Heart left ventricle (tissue), 16 donors: ENCODE data around the gene TMEM250. TPM values are rescaled to one million over a fixed set of nuclear protein-coding genes. Genes with fewer than 3 reads are reported as not detected.
A peak's percentile ranks its signal among the peaks of the same experiment; 100 is the strongest.

Experiments used
- ATAC-seq, 4 donors: fragments of 200-7000 bp; cut with Tn5 transposase; one replicate each; pipeline ENCODE4 v1.9.1; 2020 to 2022; ENCODE audit warnings: moderate library complexity in 4 of 4, mild to moderate bottlenecking in 3 of 4, moderate number of reproducible peaks in 1 of 4
- DNase-seq, 5 donors: peaks; one replicate each; pipeline ENCODE4 v3.0.0-alpha.2; 2020
- H3K27ac ChIP-seq, 12 donors: fragments of 200-600 bp; sonication (generic) in 4 of 12; one replicate each; pipeline versions ENCODE4 v1.5.0 to v1.8.0; 2016 to 2022; ENCODE audit warnings: mild to moderate bottlenecking in 2 of 12
- H3K27me3 ChIP-seq, 9 donors: fragments of 200-600 bp; sonication (generic) in 2 of 9; one replicate each; pipeline versions ENCODE4 v1.5.1 to v1.8.0; 2016 to 2022; ENCODE audit warnings: mild to moderate bottlenecking in 3 of 9
- H3K36me3 ChIP-seq, 9 donors: fragments of 200-600 bp; sonication (generic) in 2 of 9; one replicate each; pipeline versions ENCODE4 v1.5.0 to v1.8.0; 2018 to 2022; ENCODE audit warnings: mild to moderate bottlenecking in 2 of 9
- H3K4me1 ChIP-seq, 12 donors: fragments of 200-600 bp; sonication (generic) in 4 of 12; one replicate each; pipeline versions ENCODE4 v1.5.0 to v1.8.0; 2016 to 2022; ENCODE audit warnings: mild to moderate bottlenecking in 3 of 12
- H3K4me3 ChIP-seq, 12 donors: fragments of 200-600 bp; sonication (generic) in 4 of 12; one replicate each; pipeline versions ENCODE4 v1.5.0 to v1.8.0; 2017 to 2022; ENCODE audit warnings: mild to moderate bottlenecking in 9 of 12, moderate library complexity in 4 of 12
- H3K9me3 ChIP-seq, 12 donors: fragments of 200-600 bp; sonication (generic) in 4 of 12; one replicate each; pipeline versions ENCODE4 v1.5.0 to v1.8.0; 2016 to 2022; ENCODE audit warnings: mild to moderate bottlenecking in 1 of 12
- CTCF ChIP-seq, 12 donors: fragments of 200-600 bp; sonication (generic) in 4 of 12; IDR thresholded peaks; one replicate each; pipeline versions ENCODE4 v1.5.0 to v1.8.0; 2018 to 2022; ENCODE audit warnings: antibody characterized with exemption in 12 of 12, mild to moderate bottlenecking in 5 of 12
- POLR2A ChIP-seq, 2 donors: fragments of 450-650 bp; IDR thresholded peaks; one replicate each; pipeline ENCODE4 v1.6.1; 2017; ENCODE audit warnings: antibody characterized with exemption in 2 of 2, mild to moderate bottlenecking in 2 of 2, moderate library complexity in 2 of 2
- WGBS, 4 donors: extraction: QIAGEN DNeasy Blood & Tissue Kit in 2 of 4; methylation state at CpG; one replicate each; pipeline versions ENCODE4 v1.1.5 to v1.1.7; 2013 to 2018; 5-methylcytosine and 5-hydroxymethylcytosine counted together
- intact Hi-C, 10 donors: fragments of 100-400 bp; cut with DNase I; formaldehyde crosslinking; loops; one replicate each; pipeline versions ENCODE4 v1.11.1 to v1.14.2; 2022
- polyA plus RNA-seq, 2 donors: library from polyadenylated mRNA; stranded (reverse); fragments of 200-250 nt; gene quantifications; one replicate each; pipeline ENCODE4 v1.2.3, GENCODE V29; 2013
- total RNA-seq, 9 donors: library from RNA; depleted of rRNA in 2 of 9; stranded (reverse); fragments of >200 nt in 2 of 9; fragmentation: NEBNext Ultra II Directional in 3 of 9; extraction: Animal tissue kit (Norgen Biotek cat#: 25700) in 3 of 9; gene quantifications; one replicate each; pipeline versions ENCODE4 v1.1.0 to v1.2.4, GENCODE V29; 2016 to 2023
- donor health status: ischemic (EF 13 %, LVEDD 7.1; RV severe dilation, severe dysfunction).
- donor health status: healthy with polysubstance abuse.
- donor health status: DM: no; HTN: yes; CAD: no.
- donor health status: DM: no; HTN: no; CAD: no.
- donor health status: ischemic (EF 25% LVEDD 6.9; RV normal size, moderate dysfunction).
- donor health status: ischemic (EF 25% LVEDD 5.7; RV mildly dilated, moderate dysfunction).
- donor health status: healthy.
- donor health status: DM: yes; HTN: yes; CAD: no.
- donor health status: ischemic (EF 35%, LVEDD 5.7; RV mildly dilated, moderate dysfunction).
- donor health status: nonischemic (EF 11% LVEDD 7.7; RV severe dilation, severe dysfunction).
- donor health status: DM: yes; HTN: yes; CAD: no.
- donor health status: PGD.
- donor health status: ischemic (EF 29% LVEDD 5.4; RV normal size, mild dysfunction).
- donor health status: nonischemic (EF 23%, LVEDD 6.1; RV moderate dilation, normal function).

TMEM250 gene
- total and polyA plus RNA-seq, 11 donors, result 11.6 to 37.0 (median 19.9) TPM

GRCh38 chr9:136098844-136099243, 19.8 kb downstream of the TMEM250 start:
- ATAC-seq (peak in 2 of 4 donors; percentile 4), DNase-seq (peak in 1 of 5 donors; percentile 48)
- Histone ChIP-seq H3K4me1 (peaks cover 5 to 29% (median 17%) of the 10 kb centered on the region in 12 donors), H3K27ac (peak overlapping the region in 4 of 12 donors; percentile 21 to 37 (median 28)), H3K9me3 (no peaks in the 10 kb centered on the region), H3K36me3 (no peaks in the 10 kb centered on the region), H3K27me3 (no peaks in the 10 kb centered on the region), H3K4me3 (peak overlapping the region in 1 of 12 donors; percentile 4)
- 7 to 17% (median 17%) methylated on average over 5 to 14 of the region's 14 CpGs for WGBS, 4 donors
- TF ChIP-seq CTCF (IDR thresholded peaks at IDR 0.05) (peak in 3 of 12 donors; percentile 8 to 26 (median 15)), POLR2A (IDR thresholded peaks at IDR 0.05) (no peak)
- intact Hi-C loops, result no loop called here

- 82 to 91% (median 87%) methylated on average over 11 of the region's 11 CpGs for WGBS, 4 donors
- peaks cover 5 to 34% (median 23%) of the 10 kb centered on the region in 12 donors for H3K4me1 ChIP-seq
- ATAC-seq, result no peak
- DNase-seq, result no peak
- H3K4me3 ChIP-seq, result no peak overlapping the region
- H3K27me3 ChIP-seq, result no peaks in the 10 kb centered on the region
- H3K36me3 ChIP-seq, result no peaks in the 10 kb centered on the region
- no peak for TF ChIP-seq POLR2A (IDR thresholded peaks at IDR 0.05)
- no peak for TF ChIP-seq CTCF (IDR thresholded peaks at IDR 0.05)
- H3K9me3 ChIP-seq, result no peaks in the 10 kb centered on the region
- intact Hi-C loops, result no loop called here
- H3K27ac ChIP-seq, result no peak overlapping the region
Observed at GRCh38 chr9:136098210-136098609, 20.5 kb downstream of the TMEM250 start.

GRCh38 chr9:136096505-136097001, 22.1 kb downstream of the TMEM250 start:
- peaks cover 5 to 50% (median 40%) of the 10 kb centered on the region in 12 donors for H3K4me1 ChIP-seq
- H3K27ac ChIP-seq, result peak overlapping the region in 6 of 12 donors; percentile 88 to 99 (median 96)
- TF ChIP-seq CTCF (IDR thresholded peaks at IDR 0.05) (no peak), POLR2A (IDR thresholded peaks at IDR 0.05) (no peak)
- no peak for ATAC-seq
- H3K36me3 ChIP-seq, result no peaks in the 10 kb centered on the region
- DNase-seq, result no peak
- no peaks in the 10 kb centered on the region for H3K27me3 ChIP-seq
- WGBS, 4 donors, result 80 to 94% (median 88%) methylated on average over 3 to 5 of the region's 5 CpGs
- H3K4me3 ChIP-seq, result no peak overlapping the region
- no peaks in the 10 kb centered on the region for H3K9me3 ChIP-seq
- intact Hi-C loops, result no loop called here

- peak within 1 kb of the TSS; percentile 93 to 99 (median 98) for H3K27ac ChIP-seq
- H3K36me3 ChIP-seq, result no peaks in the 10 kb centered on the region
- peak within 1 kb of the TSS; percentile 71 to 99 (median 89) for H3K4me3 ChIP-seq
- peaks cover 5 to 62% (median 52%) of the 10 kb centered on the region in 12 donors for H3K4me1 ChIP-seq
- 0 to 1% (median 1%) methylated on average over 47 to 143 of the region's 143 CpGs; no CpG with 5 or more reads in 1 of the 4 donors for WGBS, 4 donors
- TF ChIP-seq POLR2A (IDR thresholded peaks at IDR 0.05), result no peak
- no peak for TF ChIP-seq CTCF (IDR thresholded peaks at IDR 0.05)
- ATAC-seq (peak in 3 of 4 donors; percentile 35 to 52 (median 52)), DNase-seq (peak; percentile 77 to 88 (median 82))
- intact Hi-C loops, result loop anchor here in 2 of 10 donors (2.0 kb wide), 1 partner anchor 23 kb away; the partner anchor contains the start of gene TMEM250 (in 2 of the 2)
- H3K9me3 ChIP-seq, result no peaks in the 10 kb centered on the region
- H3K27me3 ChIP-seq, result no peaks in the 10 kb centered on the region
Observed at GRCh38 chr9:136095070-136096058, 23.3 kb downstream of the TMEM250 start, which contains the start of gene NACC2. Gene NACC2 (minus strand): TSS chr9:136095289. CDS start chr9:136050521, 44,768 bp downstream.
